IMR-90 (cell line): ENCODE data around the gene SEMA3C. TPM values are rescaled to one million over a fixed set of nuclear protein-coding genes. Genes with fewer than 3 reads are reported as not detected.

Experiments used
- ATAC-seq: fragments of 200-7000 bp; cut with Tn5 transposase; 2 replicates; pipeline ENCODE4 v1.9.1; 2020; ENCODE audit warnings: low read depth, mild to moderate bottlenecking, moderate library complexity
- BruUV-seq: library from RNA; stranded (reverse); fragments of 400-500 nt; replicated peaks from 2 replicates; lab custom pipeline; 2021; lab: Mats Ljungman, UMichigan
- CTCF ChIA-PET: fragments of 300-600 bp; formaldehyde crosslinking; extraction: SDS; loops from one replicate; lab custom pipeline; 2021; ENCODE audit warnings: antibody characterized with exemption; lab: Yijun Ruan, JAX
- POLR2A ChIA-PET: fragments of 300-600 bp; sonication (Branson Sonifier 250); formaldehyde crosslinking; loops from one replicate; lab custom pipeline; 2022; ENCODE audit warnings: antibody characterized with exemption; ENCODE audit not compliant: unreplicated experiment; lab: Charles Lee
- DNase-seq: peaks from one replicate; pipeline ENCODE4 v3.0.0; 2013
- H2AFZ ChIP-seq: replicated peaks from 2 replicates; pipeline ENCODE3; 2013; ENCODE audit warnings: low read length, mild to moderate bottlenecking; ENCODE audit not compliant: poor library complexity
- H2AK5ac ChIP-seq: 2 replicates; pipeline ENCODE4 v1.6.1; 2013; ENCODE audit warnings: low read depth, low read length, inconsistent platforms
- H2AK9ac ChIP-seq: replicated peaks from 2 replicates; pipeline ENCODE3; 2013; ENCODE audit warnings: mild to moderate bottlenecking, low read depth, low read length, moderate library complexity; ENCODE audit not compliant: poor library complexity
- H2BK120ac ChIP-seq: 2 replicates; pipeline ENCODE4 v1.6.1; 2013; ENCODE audit warnings: low read depth, low read length, inconsistent platforms
- H2BK15ac ChIP-seq: 3 replicates; pipeline ENCODE4 v1.6.1; 2013; ENCODE audit warnings: low read depth, low read length, inconsistent platforms
- H2BK20ac ChIP-seq: 2 replicates; pipeline ENCODE4 v1.6.1; 2013; ENCODE audit warnings: low read depth, mild to moderate bottlenecking, inconsistent platforms, low read length, moderate library complexity
- H2BK5ac ChIP-seq: 2 replicates; pipeline ENCODE4 v1.6.1; 2013; ENCODE audit warnings: mild to moderate bottlenecking, low read depth, low read length, inconsistent platforms; ENCODE audit not compliant: poor library complexity, severe bottlenecking
- H3K14ac ChIP-seq: replicated peaks from 2 replicates; pipeline ENCODE4 v1.6.1; 2013; ENCODE audit warnings: low read depth, low read length, inconsistent platforms
- H3K18ac ChIP-seq: 2 replicates; pipeline ENCODE4 v1.6.1; 2013; ENCODE audit warnings: low read depth, low read length, control low read depth
- H3K23ac ChIP-seq: 2 replicates; pipeline ENCODE4 v1.6.1; 2013; ENCODE audit warnings: low read depth, low read length, inconsistent platforms
- H3K27ac ChIP-seq: 2 replicates; pipeline ENCODE4 v1.5.1; 2013; ENCODE audit warnings: mild to moderate bottlenecking, control low read depth, low read length; ENCODE audit not compliant: insufficient read depth
- H3K27me3 ChIP-seq: 2 replicates; pipeline ENCODE4 v1.6.1; 2013; ENCODE audit warnings: low read length; ENCODE audit not compliant: control insufficient read depth, insufficient read depth
- H3K36me3 ChIP-seq: 2 replicates; pipeline ENCODE4 v1.6.1; 2013; ENCODE audit warnings: low read length, mixed read lengths; ENCODE audit not compliant: control insufficient read depth, insufficient read depth
- H3K4ac ChIP-seq: 2 replicates; pipeline ENCODE4 v1.6.1; 2013; ENCODE audit warnings: low read depth, low read length, inconsistent platforms
- H3K4me1 ChIP-seq: 2 replicates; pipeline ENCODE4 v1.6.1; 2013; ENCODE audit warnings: low read length, mixed read lengths; ENCODE audit not compliant: control insufficient read depth, insufficient read depth
- H3K4me2 ChIP-seq: 2 replicates; pipeline ENCODE4 v1.6.1; 2013; ENCODE audit warnings: low read depth, mild to moderate bottlenecking, control low read depth, low read length, moderate library complexity
- H3K4me3 ChIP-seq: 2 replicates; pipeline ENCODE4 v1.5.1; 2013; ENCODE audit warnings: low read depth, mild to moderate bottlenecking, control low read depth, low read length, moderate library complexity; ENCODE audit not compliant: insufficient read depth
- H3K56ac ChIP-seq: 2 replicates; pipeline ENCODE4 v1.6.1; 2013; ENCODE audit warnings: low read length, inconsistent platforms; ENCODE audit not compliant: insufficient read depth; ENCODE audit errors: extremely low read depth
- H3K79me1 ChIP-seq, 2 experiments: 2 replicates each; pipeline ENCODE4 v1.6.1; 2013; ENCODE audit warnings: low read length in 2 of 2, inconsistent platforms in 1 of 2, low read depth in 1 of 2
- H3K9ac ChIP-seq: 2 replicates; pipeline ENCODE4 v1.6.1; 2013; ENCODE audit warnings: low read depth, low read length, control low read depth
- H3K9me1 ChIP-seq: 2 replicates; pipeline ENCODE4 v1.6.1; 2013; ENCODE audit warnings: low read length, inconsistent platforms; ENCODE audit not compliant: insufficient read depth
- H3K9me3 ChIP-seq: 2 replicates; pipeline ENCODE4 v1.6.1; 2013; ENCODE audit warnings: low read length; ENCODE audit not compliant: control insufficient read depth, insufficient read depth
- H4K20me1 ChIP-seq: 2 replicates; pipeline ENCODE4 v1.6.1; 2013; ENCODE audit warnings: low read length, inconsistent platforms; ENCODE audit not compliant: insufficient read depth
- H4K5ac ChIP-seq: 2 replicates; pipeline ENCODE4 v1.6.1; 2013; ENCODE audit warnings: mild to moderate bottlenecking, low read depth, low read length, control low read depth
- H4K8ac ChIP-seq, 2 experiments: 2 replicates each; pipeline ENCODE4 v1.6.1; 2013; ENCODE audit warnings: low read depth in 2 of 2, low read length in 2 of 2, control low read depth in 1 of 2, inconsistent platforms in 1 of 2
- H4K91ac ChIP-seq: 2 replicates; pipeline ENCODE4 v1.6.1; 2013; ENCODE audit warnings: low read depth, low read length, inconsistent platforms; ENCODE audit not compliant: insufficient read depth
- CHD1 ChIP-seq: IDR thresholded peaks from 2 replicates; pipeline ENCODE4 v1.6.1; 2012; ENCODE audit warnings: low read depth, low read length, improper control_type of control experiment
- WGBS, 2 experiments: methylation state at CpG; one replicate each; pipeline versions ENCODE4 v1.1.5 to v1.1.7; 2013; ENCODE audit warnings: missing lambda C conversion rate in 2 of 2; ENCODE audit not compliant: insufficient read length in 1 of 2; ENCODE audit errors: extremely low coverage in 2 of 2; 5-methylcytosine and 5-hydroxymethylcytosine counted together
- dilution Hi-C: fragments of 300-500 bp; cut with HindIII; formaldehyde crosslinking; loops from one replicate; pipeline ENCODE4 v1.14.3; 2018; ENCODE audit warnings: low sequenced_read_pairs; ENCODE audit not compliant: unreplicated experiment
- in situ Hi-C: fragments of 300-500 bp; cut with MboI; formaldehyde crosslinking; loops from 3 replicates; pipeline ENCODE4 v1.14.3; 2019; ENCODE audit warnings: low sequenced_read_pairs, inconsistent platforms, mixed read lengths
- intact Hi-C: fragments of 100-400 bp; cut with micrococcal nuclease; formaldehyde crosslinking; loops from 2 replicates; pipeline ENCODE4 v1.10.0; 2022
- polyA plus RNA-seq, 3 experiments: library from polyadenylated mRNA; depleted of rRNA; stranded (reverse); fragments of >200 nt; gene quantifications; 2 replicates each; pipeline ENCODE4 v1.2.3, GENCODE V29; 2012; ENCODE audit warnings: low replicate concordance in 1 of 3
- total RNA-seq: library from RNA; depleted of rRNA; stranded (reverse); fragments of >200 nt; gene quantifications from 2 replicates; pipeline ENCODE4 v1.2.3, GENCODE V29; 2012

Gene SEMA3C
- total and polyA plus RNA-seq, 2 of the 4 experiments (the other 2 are of a cell fraction), result 21.2 to 97.1 TPM

- no peak overlapping the region for H2AK9ac ChIP-seq
- H3K27me3 ChIP-seq, result no peaks in the 10 kb centered on the region
- dilution Hi-C loops, result no loop called here
- H3K27ac ChIP-seq, result no peak overlapping the region
- H2BK20ac ChIP-seq, result no peak overlapping the region
- no peak overlapping the region for H3K14ac ChIP-seq
- no peaks in the 10 kb centered on the region for H3K9me3 ChIP-seq
- in situ Hi-C loops, result no loop called here
- no peak overlapping the region for H3K18ac ChIP-seq
- H2AK5ac ChIP-seq, result no peak overlapping the region
- no CpG with 5 or more reads among the region's 4 CpGs for WGBS, 2 experiments
- H2BK5ac ChIP-seq, result no peak overlapping the region
- H3K4me1 ChIP-seq, result peaks cover 3% of the 10 kb centered on the region; the same call in 1 of the 2 replicates
- ATAC-seq, result no peak
- H2BK120ac ChIP-seq, result no peak overlapping the region
- no peak overlapping the region for H2AFZ ChIP-seq
- no peak overlapping the region for H3K4me2 ChIP-seq
- H3K9me1 ChIP-seq, result no peaks in the 10 kb centered on the region
- no peak overlapping the region for H4K91ac ChIP-seq
- ChIA-PET CTCF (interaction anchor here (0.7 kb wide), 1 partner anchor 22 kb away, joined by 3 read pairs; no protein-coding TSS in a partner anchor), POLR2A (interaction anchor here (0.7 kb wide), 1 partner anchor 318 kb away, joined by 3 read pairs; no protein-coding TSS in a partner anchor)
- H3K4me3 ChIP-seq, result no peak overlapping the region
- 0 out of 2 replicates have a peak overlapping the region, but pooled peaks have one; percentile 4 for H3K23ac ChIP-seq
- no TSS peak for BruUV-seq
- H3K36me3 ChIP-seq, result no peaks in the 10 kb centered on the region; the same call in 1 of the 2 replicates
- no peak overlapping the region for H4K5ac ChIP-seq
- H3K4ac ChIP-seq, result no peak overlapping the region
- intact Hi-C loops, result no loop called here
- H3K9ac ChIP-seq, result no peak overlapping the region
- DNase-seq, result no peak
- H3K56ac ChIP-seq, result no peak overlapping the region
- H4K8ac ChIP-seq, result no peak overlapping the region
- H2BK15ac ChIP-seq, result no peak overlapping the region
- H4K20me1 ChIP-seq, result no peaks in the 10 kb centered on the region
- no peak for TF ChIP-seq CHD1
- H3K79me1 ChIP-seq, result peaks cover 5 to 29% of the 10 kb centered on the region in 2 experiments; a peak in 2 of 4 replicates
Measured at GRCh38 chr7:80907141-80907601, 11.7 kb downstream of the SEMA3C start.
